ENCODE data around the gene EXOC4.

The EXOC4 gene

GRCh38 chr7:133807624-133808492 is 555.0 kb downstream of the EXOC4 start:
- Histone ChIP-seq H3K9me3 (ENCODE audit: control insufficient read depth, insufficient read depth, low read depth, low read length) (no peaks in the 10 kb centered on the region), H3K4me3 (ENCODE audit: low read depth, low read length) (no peak overlapping the region), H3K27ac (ENCODE audit: extremely low read depth, low read depth, low read length) (no peak overlapping the region), H3K4me1 (ENCODE audit: control insufficient read depth, insufficient read depth, low read length) (peaks cover 2% of the 10 kb centered on the region; the same call in 1 of the 2 replicates), H3K36me3 (ENCODE audit: control insufficient read depth in 2 of 2, insufficient read depth in 1 of 2, low read length in 2 of 2) (no peaks in the 10 kb centered on the region)
- CTCF ChIA-PET = interaction anchor here (0.6 to 0.7 kb wide), 2 partner anchors 10 to 288 kb away, joined by 3 read pairs; no protein-coding TSS in a partner anchor
- POLR2A ChIA-PET = interaction anchor here (0.9 kb wide), 1 partner anchor 8 kb away, joined by 3 read pairs; no protein-coding TSS in a partner anchor
- TF ChIP-seq WT1 (tag by site-specific recombination; IDR thresholded peaks at IDR 0.05) (peak; percentile 62), REPIN1 (tag by site-specific recombination; IDR thresholded peaks at IDR 0.05; ENCODE audit: low read depth) (no peak), PRDM6 (tag by site-specific recombination; IDR thresholded peaks at IDR 0.05) (peak; percentile 13), SCRT2 (tag by site-specific recombination; IDR thresholded peaks at IDR 0.05) (peak; percentile 39; the same call in 1 of the 2 replicates)

DNA sequence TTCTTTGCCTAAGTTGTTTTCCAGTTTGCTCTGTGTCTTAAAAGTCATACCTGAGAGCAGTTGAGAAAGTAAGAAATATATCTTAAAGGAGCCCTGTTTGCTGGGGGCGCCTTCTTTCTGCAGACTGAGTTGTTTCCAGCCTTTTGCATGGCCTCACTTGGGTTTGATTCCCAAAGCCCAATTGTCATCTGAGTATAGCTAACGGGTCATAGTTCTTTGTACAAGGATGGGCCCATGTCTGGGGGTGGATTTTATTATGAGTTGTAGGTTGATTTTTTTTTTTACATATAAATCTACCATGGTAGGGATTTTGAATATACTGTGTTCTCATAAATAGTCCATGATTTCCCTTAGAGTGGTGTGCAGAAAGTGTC is 555.6 kb downstream of the EXOC4 start:
- Histone ChIP-seq H3K9me3 (ENCODE audit: control insufficient read depth, insufficient read depth, low read depth, low read length) (no peaks in the 10 kb centered on the region), H3K4me3 (ENCODE audit: low read depth, low read length) (no peak overlapping the region), H3K4me1 (ENCODE audit: control insufficient read depth, insufficient read depth, low read length) (peaks cover 2% of the 10 kb centered on the region; the same call in 1 of the 2 replicates), H3K27ac (ENCODE audit: extremely low read depth, low read depth, low read length) (no peak overlapping the region), H3K36me3 (ENCODE audit: control insufficient read depth in 2 of 2, insufficient read depth in 1 of 2, low read length in 2 of 2) (no peaks in the 10 kb centered on the region)
- CTCF ChIA-PET = interaction anchor here (0.6 to 0.7 kb wide), 2 partner anchors 11 to 289 kb away, joined by 3 read pairs; no protein-coding TSS in a partner anchor
- TF ChIP-seq, protein P1, sequence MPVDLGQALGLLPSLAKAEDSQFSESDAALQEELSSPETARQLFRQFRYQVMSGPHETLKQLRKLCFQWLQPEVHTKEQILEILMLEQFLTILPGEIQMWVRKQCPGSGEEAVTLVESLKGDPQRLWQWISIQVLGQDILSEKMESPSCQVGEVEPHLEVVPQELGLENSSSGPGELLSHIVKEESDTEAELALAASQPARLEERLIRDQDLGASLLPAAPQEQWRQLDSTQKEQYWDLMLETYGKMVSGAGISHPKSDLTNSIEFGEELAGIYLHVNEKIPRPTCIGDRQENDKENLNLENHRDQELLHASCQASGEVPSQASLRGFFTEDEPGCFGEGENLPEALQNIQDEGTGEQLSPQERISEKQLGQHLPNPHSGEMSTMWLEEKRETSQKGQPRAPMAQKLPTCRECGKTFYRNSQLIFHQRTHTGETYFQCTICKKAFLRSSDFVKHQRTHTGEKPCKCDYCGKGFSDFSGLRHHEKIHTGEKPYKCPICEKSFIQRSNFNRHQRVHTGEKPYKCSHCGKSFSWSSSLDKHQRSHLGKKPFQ (tag by site-specific recombination; IDR thresholded peaks at IDR 0.05) = no peak
- no peak for TF ChIP-seq ZNF248 (tag by site-specific recombination; IDR thresholded peaks at IDR 0.05)
- no peak for TF ChIP-seq ZBTB21 (tag by site-specific recombination; IDR thresholded peaks at IDR 0.05)
- TF ChIP-seq, protein P2, sequence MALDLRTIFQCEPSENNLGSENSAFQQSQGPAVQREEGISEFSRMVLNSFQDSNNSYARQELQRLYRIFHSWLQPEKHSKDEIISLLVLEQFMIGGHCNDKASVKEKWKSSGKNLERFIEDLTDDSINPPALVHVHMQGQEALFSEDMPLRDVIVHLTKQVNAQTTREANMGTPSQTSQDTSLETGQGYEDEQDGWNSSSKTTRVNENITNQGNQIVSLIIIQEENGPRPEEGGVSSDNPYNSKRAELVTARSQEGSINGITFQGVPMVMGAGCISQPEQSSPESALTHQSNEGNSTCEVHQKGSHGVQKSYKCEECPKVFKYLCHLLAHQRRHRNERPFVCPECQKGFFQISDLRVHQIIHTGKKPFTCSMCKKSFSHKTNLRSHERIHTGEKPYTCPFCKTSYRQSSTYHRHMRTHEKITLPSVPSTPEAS (tag by site-specific recombination; IDR thresholded peaks at IDR 0.05) = no peak
- TF ChIP-seq, protein P3, sequence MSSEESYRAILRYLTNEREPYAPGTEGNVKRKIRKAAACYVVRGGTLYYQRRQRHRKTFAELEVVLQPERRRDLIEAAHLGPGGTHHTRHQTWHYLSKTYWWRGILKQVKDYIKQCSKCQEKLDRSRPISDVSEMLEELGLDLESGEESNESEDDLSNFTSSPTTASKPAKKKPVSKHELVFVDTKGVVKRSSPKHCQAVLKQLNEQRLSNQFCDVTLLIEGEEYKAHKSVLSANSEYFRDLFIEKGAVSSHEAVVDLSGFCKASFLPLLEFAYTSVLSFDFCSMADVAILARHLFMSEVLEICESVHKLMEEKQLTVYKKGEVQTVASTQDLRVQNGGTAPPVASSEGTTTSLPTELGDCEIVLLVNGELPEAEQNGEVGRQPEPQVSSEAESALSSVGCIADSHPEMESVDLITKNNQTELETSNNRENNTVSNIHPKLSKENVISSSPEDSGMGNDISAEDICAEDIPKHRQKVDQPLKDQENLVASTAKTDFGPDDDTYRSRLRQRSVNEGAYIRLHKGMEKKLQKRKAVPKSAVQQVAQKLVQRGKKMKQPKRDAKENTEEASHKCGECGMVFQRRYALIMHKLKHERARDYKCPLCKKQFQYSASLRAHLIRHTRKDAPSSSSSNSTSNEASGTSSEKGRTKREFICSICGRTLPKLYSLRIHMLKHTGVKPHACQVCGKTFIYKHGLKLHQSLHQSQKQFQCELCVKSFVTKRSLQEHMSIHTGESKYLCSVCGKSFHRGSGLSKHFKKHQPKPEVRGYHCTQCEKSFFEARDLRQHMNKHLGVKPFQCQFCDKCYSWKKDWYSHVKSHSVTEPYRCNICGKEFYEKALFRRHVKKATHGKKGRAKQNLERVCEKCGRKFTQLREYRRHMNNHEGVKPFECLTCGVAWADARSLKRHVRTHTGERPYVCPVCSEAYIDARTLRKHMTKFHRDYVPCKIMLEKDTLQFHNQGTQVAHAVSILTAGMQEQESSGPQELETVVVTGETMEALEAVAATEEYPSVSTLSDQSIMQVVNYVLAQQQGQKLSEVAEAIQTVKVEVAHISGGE (tag by site-specific recombination; conservative IDR thresholded peaks at IDR 0.05; ENCODE audit: low read depth) = no peak
- TF ChIP-seq ZNF302 (tag by site-specific recombination; IDR thresholded peaks at IDR 0.05; ENCODE audit: low read depth) = no peak
- TF ChIP-seq GLI4 (tag by site-specific recombination; IDR thresholded peaks at IDR 0.05) = no peak
- TF ChIP-seq, protein P4, sequence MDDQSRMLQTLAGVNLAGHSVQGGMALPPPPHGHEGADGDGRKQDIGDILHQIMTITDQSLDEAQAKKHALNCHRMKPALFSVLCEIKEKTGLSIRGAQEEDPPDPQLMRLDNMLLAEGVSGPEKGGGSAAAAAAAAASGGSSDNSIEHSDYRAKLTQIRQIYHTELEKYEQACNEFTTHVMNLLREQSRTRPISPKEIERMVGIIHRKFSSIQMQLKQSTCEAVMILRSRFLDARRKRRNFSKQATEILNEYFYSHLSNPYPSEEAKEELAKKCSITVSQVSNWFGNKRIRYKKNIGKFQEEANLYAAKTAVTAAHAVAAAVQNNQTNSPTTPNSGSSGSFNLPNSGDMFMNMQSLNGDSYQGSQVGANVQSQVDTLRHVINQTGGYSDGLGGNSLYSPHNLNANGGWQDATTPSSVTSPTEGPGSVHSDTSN (CRISPR knock-in tag; IDR thresholded peaks at IDR 0.05) = no peak
- no peak for TF ChIP-seq ZNF707 (tag by site-specific recombination; IDR thresholded peaks at IDR 0.05)
- TF ChIP-seq ZNF350 (tag by site-specific recombination; IDR thresholded peaks at IDR 0.05) = no peak
- no peak for TF ChIP-seq ZNF830 (tag by site-specific recombination; IDR thresholded peaks at IDR 0.05; ENCODE audit: low read depth)
- no peak for TF ChIP-seq ZNF174 (tag by site-specific recombination; IDR thresholded peaks at IDR 0.05)
- TF ChIP-seq, protein P5, sequence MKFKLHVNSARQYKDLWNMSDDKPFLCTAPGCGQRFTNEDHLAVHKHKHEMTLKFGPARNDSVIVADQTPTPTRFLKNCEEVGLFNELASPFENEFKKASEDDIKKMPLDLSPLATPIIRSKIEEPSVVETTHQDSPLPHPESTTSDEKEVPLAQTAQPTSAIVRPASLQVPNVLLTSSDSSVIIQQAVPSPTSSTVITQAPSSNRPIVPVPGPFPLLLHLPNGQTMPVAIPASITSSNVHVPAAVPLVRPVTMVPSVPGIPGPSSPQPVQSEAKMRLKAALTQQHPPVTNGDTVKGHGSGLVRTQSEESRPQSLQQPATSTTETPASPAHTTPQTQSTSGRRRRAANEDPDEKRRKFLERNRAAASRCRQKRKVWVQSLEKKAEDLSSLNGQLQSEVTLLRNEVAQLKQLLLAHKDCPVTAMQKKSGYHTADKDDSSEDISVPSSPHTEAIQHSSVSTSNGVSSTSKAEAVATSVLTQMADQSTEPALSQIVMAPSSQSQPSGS (tag by site-specific recombination; IDR thresholded peaks at IDR 0.05; ENCODE audit: low read depth) = no peak
- TF ChIP-seq ZNF157 (tag by site-specific recombination; IDR thresholded peaks at IDR 0.05) = no peak
- TF ChIP-seq ZBTB48 (tag by site-specific recombination; IDR thresholded peaks at IDR 0.05) = no peak
- no peak for TF ChIP-seq HOXC10 (CRISPR knock-in tag; IDR thresholded peaks at IDR 0.05)
- TF ChIP-seq ZNF292 (tag by site-specific recombination; IDR thresholded peaks at IDR 0.05; ENCODE audit: borderline replicate concordance, low read depth) = no peak
- POLR2A ChIA-PET = interaction anchor here (0.9 kb wide), 1 partner anchor 8 kb away, joined by 3 read pairs; no protein-coding TSS in a partner anchor
